OCI-LY1 (cell line): Measurements from ENCODE around the gene TMEM95.

Experiments
- EZH2 ChIP-seq: fragments of 200-600 bp; sonication (generic), shearing (Covaris generic); IDR thresholded peaks from 2 replicates; pipeline ENCODE4 v1.8.0; 2017; ENCODE audit warnings: borderline replicate concordance, mixed run types, mild to moderate bottlenecking, antibody characterized with exemption, low read length, moderate library complexity, mixed read lengths
- TF ChIP-seq, protein P1 (sequence below): fragments of 200-600 bp; sonication (generic), shearing (Covaris generic); IDR thresholded peaks from 2 replicates; pipeline ENCODE4 v1.5.1; 2017; ENCODE audit warnings: mild to moderate bottlenecking, antibody characterized with exemption, low read length, moderate library complexity, mixed read lengths

DNA sequence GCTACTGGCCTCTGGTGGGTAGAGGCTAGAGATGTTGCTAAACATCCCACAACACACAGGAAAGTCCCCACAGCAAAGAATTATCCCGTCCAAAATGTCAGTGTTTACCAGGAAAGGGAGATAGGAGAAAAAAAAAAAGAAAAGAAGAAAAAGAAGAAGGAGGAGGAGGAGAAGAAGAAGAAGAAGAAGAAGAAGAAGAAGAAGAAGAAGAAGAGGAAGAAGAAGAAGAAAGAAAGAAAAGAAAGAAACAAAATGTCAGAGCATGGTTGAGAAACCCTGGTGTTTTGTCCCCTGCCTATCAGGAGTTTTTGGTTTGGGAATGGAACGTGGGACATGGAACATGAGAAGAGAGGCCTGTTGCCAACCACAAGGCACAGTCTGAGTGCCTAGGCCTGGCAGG lies 2.4 kb downstream of the TMEM95 start:
- TF ChIP-seq, protein P1, sequence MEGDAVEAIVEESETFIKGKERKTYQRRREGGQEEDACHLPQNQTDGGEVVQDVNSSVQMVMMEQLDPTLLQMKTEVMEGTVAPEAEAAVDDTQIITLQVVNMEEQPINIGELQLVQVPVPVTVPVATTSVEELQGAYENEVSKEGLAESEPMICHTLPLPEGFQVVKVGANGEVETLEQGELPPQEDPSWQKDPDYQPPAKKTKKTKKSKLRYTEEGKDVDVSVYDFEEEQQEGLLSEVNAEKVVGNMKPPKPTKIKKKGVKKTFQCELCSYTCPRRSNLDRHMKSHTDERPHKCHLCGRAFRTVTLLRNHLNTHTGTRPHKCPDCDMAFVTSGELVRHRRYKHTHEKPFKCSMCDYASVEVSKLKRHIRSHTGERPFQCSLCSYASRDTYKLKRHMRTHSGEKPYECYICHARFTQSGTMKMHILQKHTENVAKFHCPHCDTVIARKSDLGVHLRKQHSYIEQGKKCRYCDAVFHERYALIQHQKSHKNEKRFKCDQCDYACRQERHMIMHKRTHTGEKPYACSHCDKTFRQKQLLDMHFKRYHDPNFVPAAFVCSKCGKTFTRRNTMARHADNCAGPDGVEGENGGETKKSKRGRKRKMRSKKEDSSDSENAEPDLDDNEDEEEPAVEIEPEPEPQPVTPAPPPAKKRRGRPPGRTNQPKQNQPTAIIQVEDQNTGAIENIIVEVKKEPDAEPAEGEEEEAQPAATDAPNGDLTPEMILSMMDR = no peak
- TF ChIP-seq EZH2 = no peak
